Germinal center (tissue), 1 donor: ENCODE data around the gene GSG1L.

Experiments
- DNase-seq: peaks from one replicate; pipeline ENCODE4 v3.0.0; 2012; ENCODE audit warnings: mixed read lengths, low spot score

GSG1L gene

DNA sequence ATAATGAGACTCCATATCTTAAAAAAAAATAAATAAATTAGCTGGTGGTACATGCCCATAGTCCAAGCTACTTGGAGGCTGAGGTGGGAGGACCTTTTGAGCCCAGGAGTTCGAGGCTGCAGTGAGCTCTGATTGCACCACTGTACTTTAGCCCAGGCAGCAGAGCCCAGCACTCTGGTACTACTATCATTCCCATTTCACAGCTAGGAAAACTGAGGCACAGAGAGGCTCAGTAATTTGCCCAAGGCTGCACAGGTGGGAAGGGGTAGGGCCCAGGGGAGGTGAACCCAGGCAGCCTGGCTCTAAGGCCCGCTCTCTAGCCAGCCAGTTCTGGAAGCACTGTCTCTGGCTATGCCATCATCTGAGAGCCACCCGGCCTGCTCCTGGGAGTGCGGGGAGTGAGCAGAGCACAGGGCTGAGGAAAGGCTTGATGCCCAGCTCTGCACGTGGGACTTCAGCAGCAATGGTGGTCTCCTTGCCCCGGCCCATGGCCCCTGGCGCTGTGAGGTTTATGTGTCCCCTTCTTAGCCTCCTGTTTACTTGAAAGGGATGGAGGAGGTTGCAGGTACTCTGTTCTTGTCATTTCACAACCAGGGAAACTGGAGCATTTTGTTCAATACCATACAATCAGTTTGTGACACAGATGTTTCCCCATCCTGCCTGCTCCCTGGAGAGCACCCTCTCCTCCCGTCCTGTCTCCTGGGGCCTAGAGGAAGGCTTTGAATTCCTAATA, 291.3 kb downstream of the GSG1L start:
- DNase-seq: no peak

DNA sequence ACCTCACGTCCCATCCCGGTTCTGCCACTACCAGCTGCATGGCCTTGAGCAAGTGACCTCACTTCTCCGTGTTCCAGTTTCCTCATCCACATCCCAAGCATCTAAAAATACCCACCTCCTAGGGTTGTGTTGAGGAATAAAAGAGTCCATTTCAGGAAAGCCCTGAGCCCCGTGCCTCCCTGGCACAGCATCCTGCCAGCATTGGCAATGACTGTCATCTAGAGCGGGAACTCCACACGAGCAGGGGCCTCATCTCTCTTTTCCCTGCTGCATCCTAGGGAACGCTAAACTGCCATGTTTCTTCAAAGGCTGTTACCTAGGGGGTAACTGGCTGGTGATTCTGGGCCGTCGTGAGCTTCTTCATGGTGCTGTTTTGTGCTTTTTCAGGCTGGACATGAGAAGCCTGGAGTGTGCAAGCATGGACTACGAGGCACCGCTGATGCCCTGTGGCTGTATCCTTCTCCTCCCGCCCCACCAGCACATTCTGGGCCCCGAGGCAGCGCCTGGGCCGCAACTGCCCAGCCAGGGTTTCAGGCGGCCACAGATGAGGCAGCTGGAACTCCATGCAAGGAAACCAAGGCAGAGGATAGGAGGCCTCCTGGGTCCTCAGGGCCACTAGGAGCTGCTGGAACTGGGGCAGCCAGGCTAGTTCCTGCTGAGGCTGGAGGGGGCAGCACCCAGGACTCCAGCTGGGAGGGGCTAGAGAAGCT, 292.2 kb downstream of the GSG1L start:
- DNase-seq: no peak

DNA sequence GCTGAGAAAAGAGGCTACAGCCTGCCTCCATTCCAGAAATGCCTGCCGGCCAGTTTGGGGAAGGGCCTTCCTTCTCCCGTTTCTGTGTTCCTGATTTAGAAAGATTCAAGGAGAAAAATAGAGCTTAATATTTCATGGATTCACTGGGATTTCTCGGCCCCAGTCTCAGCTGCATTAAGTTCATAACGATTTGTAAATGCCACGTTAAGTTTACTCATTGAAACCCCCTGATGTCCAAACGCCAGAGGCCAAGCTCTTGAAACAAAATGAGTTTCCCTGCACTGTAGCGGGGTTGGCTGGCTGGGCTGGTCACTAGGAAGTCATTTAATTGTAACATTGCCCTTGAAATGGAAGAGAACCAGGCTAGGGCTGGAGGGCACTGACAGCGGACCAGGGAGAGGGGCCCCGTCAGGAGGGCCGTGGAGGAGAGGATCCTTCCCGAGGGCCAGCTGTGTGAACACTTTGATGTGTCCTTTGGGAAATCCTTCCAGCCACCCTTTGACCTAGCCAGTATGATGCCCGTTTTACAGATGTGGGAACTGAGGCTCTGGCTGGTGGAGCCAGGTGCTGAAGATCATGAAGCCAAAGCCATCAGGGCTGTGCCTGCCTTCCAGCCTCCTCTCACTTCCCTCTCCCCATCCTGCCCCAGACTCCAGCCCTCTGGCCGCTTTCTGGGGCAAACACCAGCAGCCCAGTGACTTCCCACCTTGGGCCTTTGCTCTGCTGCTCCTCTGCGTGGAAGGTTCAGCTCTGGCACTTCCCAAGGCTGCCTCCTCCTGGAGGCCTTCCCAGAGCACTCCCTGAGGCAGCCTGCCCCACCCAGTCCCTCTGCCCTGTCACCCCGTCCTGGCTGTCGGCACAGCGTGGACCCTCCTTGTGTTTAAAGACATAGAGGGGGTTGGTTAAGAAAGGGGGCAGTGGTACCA, 293.0 kb downstream of the GSG1L start:
- no peak for DNase-seq

DNA sequence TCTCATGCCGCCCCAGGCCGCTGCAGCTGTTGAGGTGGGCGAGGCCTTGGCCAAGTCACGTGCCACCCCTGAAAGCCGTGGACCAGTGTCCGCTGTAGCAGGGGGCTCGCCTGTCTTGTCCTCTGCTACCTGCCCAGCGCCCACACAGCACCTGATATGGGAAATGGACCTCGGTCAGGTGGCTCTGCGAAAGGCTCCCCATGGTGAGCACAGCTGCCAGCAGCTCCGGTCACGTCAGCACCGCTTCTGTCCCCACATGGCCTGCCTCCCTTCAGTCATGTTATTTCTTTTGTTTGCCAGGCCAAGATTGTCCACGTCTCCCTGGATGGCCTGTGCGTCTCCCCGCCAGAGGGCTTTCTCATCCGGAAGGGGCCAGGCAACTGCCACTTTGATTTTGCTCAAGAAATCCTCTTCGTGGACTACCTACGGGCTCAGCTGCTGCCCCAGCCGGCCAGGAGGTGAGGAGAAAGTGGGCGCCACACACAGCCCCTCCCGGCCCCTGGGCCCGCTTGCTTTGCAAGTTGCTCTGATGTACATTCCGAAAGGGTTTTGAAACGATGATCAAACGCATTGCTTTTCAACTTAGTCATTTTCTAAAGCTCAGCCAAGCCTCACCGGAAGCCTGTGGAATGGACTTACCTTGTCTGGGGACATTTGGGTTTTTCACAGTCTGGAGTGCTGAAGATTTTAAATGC, 293.8 kb downstream of the GSG1L start:
- DNase-seq: no peak

DNA sequence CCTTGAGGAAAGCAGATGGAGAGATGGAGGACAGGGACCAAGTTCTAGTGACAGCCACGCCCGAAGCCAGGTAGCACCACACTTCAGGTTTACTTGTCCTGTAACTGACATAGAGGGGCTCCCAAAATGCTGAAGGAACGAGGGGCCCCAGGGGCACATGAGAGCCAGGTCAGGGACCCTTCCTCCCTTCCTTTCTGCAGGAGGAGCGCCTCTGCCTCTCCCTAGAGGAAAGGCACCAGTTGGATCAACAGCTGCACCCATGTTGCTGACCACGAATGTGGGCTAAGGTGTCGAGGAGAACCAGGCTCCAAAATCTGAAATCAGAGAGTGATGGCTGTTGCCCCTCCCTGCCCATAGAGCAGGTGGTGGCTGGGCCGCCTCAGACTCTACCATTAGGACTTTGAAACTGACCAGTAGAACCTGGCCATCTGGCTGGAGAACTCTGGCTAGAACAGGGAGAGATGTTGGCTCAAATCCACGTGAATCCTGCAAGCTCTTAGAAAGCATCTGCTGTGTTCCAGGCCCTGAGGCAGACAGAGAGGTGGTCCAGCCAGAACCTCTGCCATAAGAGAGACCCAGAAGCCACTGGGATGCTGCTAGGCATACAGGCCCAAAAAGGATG, 294.8 kb downstream of the GSG1L start:
- DNase-seq: no peak

DNA sequence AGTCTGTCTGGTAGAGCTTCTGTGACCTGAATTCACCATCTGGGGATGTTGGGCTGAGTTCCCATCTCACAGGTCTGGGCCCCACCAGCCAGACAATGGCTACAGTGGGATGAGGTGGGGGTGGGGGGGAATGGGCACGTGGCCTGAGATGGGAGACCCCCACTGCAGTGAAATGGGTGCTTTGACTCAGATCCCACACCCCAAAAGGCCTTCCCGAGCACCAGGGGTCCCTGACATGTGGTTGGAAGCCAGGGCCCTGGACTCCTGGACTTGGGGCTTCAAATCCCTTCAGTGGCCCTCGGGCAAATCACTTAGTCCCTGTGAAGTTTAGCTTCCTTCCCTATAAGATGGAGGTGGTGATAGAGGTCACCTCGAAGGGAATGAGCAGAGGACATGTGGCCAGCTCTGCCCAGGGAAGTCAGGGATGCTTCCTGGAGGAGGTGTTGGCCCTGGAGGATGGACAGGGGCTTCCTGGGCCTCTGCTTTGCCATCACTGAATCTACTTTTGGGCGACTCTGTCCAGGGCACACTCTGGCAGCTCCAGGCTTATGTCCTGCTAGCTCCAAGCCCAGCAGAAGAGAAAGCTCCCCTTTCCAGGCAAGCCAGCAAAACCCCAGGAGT, 295.4 kb downstream of the GSG1L start:
- DNase-seq: no peak

DNA sequence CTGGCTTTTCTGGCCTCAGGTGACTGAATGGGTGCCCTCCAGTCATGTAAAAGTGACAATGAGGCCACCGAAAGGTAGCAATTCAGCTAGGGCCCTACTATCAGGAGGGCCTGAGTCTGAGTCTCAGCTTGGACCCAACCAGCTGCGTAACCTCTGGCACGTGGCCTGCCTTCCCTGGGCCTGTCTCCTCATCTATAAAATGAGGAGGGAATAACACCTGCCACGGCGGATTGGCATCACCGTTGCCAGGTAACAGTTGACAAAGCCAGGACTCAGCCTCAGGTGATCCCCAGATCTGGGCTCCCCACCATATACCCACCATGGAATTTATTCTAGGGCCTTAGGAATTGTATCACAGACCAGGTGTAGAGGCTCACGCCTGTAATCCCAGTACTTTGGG, 296.4 kb downstream of the GSG1L start:
- no peak for DNase-seq

DNA sequence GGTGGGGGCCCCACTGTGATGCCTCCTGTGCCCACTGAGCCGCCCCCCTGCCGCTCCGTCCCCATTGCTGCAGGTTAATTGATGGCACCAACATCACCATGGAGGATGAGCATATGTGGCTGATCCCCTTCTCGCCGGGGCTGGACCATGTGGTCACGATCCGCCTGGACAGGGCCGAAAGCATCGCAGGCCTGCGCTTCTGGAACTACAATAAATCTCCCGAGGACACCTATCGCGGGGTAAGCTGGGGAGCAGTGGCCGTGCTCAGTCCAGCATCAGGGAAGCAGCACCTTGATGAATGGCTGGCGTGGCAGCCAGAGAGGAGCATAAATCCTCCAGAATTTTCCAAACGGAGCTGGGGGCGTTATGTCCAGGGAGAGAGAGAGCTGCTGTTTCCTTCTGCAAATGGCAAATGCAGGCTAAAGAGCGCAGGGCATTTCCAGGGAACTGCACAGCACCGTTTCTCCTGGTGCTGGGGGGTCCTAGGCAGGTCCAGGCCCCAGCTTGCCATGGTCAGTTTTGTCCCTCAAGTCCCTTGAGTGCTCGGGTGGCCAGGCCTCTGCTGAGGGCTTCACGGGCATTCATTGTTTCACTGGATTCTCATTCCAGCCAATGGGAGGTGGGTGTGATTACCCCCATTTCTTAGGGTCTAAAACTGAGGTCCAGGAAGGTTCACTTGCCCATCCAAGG, 297.1 kb downstream of the GSG1L start:
- no peak for DNase-seq

DNA sequence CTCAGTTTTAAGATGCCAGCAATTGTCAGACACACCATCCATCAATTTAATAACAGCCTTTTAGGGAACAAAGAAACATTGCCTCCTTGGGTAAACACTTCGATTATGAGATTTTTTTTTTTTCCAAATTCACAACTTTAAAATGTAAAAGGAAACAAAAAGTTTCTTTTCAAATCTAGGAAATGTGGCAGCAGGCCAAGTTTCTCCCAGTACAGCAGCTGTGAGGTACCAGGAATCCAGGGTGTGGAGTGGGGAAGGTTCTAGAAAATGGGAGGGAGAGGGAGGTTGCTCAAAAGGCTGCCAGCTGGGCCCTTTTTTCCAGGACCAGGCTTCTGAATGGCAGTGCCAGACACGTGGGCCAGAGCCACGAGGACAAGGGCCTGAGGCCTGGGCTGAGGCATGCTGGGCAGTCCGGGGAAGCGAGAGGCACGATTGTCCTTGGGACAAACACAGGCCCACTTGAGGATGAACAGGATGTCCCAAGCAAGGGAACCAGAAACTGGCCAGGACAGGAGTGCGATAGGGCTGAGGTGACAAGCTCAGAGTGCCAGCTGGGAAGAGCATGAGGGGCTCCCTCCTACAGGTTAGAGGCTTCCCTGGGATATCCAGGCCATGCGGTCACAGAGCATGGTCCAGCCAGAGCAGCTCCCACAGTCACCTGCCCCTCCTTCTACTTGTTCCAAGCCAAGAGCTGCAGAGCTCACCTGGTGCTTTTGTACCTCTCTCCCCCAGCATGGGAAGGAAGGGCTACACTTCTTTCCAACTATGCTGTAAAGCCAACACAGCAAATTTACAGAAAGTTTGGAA, 298.4 kb downstream of the GSG1L start:
- DNase-seq: no peak

DNA sequence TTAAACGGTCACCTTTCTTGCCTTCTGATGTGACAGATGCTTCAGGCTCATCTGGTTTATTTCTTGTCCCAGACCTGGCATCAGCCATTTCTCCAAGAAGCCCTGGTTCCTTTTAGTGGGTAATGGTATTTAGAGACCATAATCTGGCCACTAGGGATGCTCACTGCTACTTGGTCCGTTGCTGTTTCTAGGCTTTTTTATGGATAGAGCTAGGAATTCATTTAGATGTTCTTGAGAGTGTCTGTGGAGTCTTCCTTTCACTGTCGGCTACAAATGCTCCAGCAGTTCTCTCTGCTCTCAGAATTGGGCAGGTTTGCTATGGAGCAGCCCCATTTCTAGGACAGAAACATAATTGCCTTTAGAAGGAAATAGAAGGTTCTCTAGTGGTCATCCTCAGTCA, 299.1 kb downstream of the GSG1L start:
- DNase-seq: no peak

DNA sequence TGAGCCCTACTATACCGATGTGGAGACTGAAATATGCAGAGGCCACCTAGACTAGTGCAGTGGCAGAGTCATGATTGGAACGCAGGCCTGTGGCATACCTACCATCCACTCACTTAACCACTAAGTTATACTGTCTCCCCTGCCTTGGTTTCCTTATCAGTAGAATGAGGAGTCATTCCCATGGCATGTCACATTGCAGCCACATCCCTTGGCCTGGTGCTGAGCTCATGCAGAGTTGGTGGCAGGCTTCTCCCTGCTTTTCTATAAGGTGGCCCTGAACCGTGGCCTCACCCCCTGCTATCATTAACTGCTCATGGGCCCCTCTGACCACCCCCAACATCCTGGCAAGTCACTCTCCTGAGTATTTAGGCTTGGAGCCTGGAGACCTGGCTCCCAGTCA, 301.1 kb downstream of the GSG1L start:
- no peak for DNase-seq

DNA sequence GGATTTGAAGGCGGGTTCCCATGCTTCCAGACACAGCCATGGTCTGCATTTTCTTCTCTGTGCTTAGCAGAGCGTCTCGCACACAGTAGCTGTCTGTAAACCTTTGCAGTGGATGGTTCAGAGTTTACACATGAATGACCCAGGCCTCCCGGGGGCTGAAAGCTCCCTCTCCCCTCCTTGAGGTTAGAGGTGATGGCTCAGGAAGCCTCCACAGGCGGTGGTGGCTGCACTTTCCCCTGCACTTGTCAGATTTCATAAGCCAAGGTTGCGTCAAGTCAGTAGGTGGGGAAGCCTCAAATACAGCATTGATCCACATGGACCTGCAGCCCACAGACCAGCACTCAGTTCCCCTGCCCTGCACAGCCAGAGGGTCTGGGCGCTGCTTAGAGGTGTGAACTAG, 301.7 kb downstream of the GSG1L start:
- no peak for DNase-seq

DNA sequence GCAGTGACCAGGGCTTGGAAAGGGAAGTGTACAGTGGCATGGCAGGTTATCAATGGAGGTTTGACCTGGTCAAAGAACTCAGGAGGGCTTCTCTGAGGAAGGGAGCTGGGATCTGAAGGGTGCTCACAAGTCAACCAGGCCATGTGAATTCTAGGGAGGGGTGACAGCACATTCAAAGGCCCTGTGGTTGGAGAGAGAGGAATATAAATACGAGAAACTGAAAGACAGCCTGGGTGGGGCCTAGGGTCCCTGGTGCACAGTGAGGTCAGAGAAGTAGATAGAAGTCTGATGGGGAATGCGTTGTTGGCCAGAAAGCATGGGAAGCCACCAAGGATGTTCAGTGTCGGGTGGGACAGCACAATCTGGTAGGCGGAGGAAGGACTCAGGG, 302.7 kb downstream of the GSG1L start:
- no peak for DNase-seq

DNA sequence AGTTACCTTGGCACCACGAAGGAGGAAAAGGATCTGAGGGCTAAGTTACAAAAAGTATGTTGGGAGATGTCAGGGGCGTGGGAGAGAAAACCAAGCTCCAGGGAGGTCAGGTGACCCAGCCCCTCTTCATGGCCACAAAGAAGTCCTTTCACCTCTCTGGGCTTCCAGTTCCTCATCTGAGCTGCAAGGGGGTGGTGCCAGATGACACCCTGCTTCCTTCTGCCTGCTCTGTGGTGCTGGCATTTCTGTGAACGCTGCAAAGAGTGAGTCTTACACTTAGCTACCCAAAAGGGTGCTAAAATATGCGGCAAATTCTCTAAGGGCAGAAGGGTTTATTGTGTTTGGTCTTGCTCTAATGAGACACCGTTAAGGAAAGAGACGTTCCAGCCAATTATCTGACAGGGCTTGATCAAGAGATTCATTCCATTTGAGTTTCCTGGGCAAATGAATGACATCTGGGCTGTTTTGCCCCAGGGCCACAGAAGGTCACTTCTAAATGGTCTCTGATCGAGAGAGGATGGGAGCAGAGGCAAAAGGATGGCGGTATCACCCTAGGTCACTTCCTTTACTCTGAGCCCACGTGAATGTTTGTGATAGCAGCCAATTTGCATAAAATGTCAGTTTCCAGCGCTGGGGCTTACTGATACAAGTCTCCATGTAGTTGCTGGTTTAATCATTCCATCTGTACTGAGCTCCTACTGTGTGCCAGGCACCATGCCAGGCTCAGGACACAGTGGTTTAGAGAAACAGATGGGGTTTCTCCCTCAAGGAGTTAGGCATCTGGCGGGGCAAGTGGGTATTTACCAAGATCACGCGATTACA, 303.3 kb downstream of the GSG1L start:
- no peak for DNase-seq

DNA sequence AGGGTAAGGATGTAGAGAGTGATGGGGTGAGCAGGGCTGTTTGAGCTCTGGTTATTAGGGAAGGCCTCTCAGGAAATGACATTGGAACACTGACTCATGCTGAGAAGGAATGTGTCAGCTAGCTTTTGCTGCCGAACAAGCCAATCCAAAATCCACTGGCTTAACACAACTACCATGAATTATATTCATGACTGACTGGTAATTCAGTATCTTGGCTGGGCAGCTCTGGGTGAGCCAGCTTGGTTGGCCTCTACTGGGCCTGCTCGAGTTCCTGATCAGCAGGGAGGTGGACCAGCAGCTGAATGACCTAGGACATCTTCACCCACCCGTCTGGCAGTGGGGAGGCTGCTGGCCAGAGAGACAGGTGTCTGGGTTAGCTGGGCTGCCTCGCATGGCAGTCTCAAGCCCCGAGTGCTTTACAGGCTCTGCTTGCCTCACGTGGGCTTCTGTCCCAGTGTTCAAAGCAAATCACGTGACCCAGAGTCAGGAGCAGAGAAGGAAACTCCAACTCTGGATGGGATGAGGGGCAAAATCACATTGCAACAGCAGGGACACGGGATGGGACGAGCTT, 304.1 kb downstream of the GSG1L start:
- no peak for DNase-seq

DNA sequence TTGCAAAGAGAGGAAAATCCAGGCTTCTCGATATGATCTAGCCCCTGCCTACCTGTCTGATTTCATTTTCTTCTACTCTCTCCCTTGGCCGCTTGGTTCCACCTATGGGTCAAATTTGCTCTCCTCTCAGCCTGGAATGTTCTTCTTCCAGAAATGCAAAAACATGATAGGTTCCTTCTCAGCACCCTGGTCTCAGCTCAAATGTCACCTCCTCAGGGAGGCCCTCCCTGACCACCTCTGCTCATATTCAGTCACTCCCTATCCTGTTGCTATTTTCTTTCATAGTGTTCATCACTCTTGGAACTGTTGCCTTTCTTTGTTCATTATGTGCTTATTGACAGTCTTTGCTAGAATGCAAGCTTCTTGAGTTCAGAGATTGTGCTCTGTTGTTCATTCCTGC, 305.0 kb downstream of the GSG1L start:
- no peak for DNase-seq

DNA sequence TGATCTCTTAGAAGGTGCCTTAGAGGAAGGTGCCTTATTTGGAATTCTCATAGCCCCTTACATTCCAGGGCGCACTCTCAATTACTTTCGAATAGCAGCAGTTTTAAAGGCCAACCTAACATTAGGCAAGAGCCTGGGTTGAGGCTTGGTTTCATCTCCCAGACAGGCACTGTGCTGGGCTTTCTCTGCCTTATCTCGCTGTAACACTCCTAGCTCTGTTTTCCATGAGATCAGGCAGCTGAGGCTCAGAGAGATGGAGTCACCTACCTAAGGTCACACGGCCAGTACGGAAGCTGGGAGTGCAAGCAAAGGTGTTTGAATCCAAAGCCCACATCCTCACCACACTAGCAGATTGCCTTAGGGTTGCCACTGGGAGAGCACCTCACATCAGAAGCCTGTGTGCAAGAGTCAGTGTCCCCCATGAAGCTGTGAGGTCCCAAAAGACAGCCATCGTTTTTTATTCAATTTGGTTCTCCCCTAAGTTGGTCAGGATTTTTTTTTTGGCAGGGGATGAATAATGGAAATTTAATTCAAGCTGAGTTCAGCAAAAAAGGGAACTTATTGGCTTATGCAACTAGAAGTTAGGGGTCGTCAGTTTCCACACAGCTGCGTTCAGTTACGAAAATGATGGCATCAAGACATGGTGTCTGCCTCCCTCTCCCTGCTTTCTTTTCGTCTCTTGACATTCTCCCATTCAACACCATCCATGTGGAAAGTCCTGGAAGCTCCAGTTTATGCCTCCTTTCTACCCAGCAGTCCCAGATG, 307.1 kb downstream of the GSG1L start:
- no peak for DNase-seq
